Astrocyte (in vitro differentiated cells and primary cell): Measurements from ENCODE around the gene FASN. TPM values are rescaled to one million over a fixed set of nuclear protein-coding genes. Genes with fewer than 3 reads are reported as not detected.

Experiments used
- DNase-seq: peaks from one replicate; pipeline ENCODE4 v3.0.0-alpha.2; 2010; ENCODE audit warnings: low read depth
- FAIRE-seq: peaks from 2 replicates; lab custom pipeline; 2011; peaks lifted over from hg19 to GRCh38; lab: Jason Lieb, UNC
- H2AFZ ChIP-seq: 2 replicates; pipeline ENCODE4 v1.6.0; 2012; ENCODE audit warnings: low read depth, low read length, inconsistent platforms
- H3K27ac ChIP-seq: 2 replicates; pipeline ENCODE4 v1.5.1; 2011; ENCODE audit warnings: low read depth, low read length, inconsistent platforms
- H3K27me3 ChIP-seq: 2 replicates; pipeline ENCODE4 v1.6.0; 2011; ENCODE audit warnings: low read length, inconsistent platforms; ENCODE audit not compliant: insufficient read depth
- H3K36me3 ChIP-seq: 2 replicates; pipeline ENCODE4 v1.5.1; 2011; ENCODE audit warnings: low read length, inconsistent platforms; ENCODE audit not compliant: insufficient read depth
- H3K4me1 ChIP-seq: 2 replicates; pipeline ENCODE4 v1.5.1; 2011; ENCODE audit warnings: low read length, inconsistent platforms; ENCODE audit not compliant: insufficient read depth
- H3K4me2 ChIP-seq: 2 replicates; pipeline ENCODE4 v1.6.0; 2012; ENCODE audit warnings: low read length, inconsistent platforms
- H3K4me3 ChIP-seq: 2 replicates; pipeline ENCODE4 v1.5.1; 2011; ENCODE audit warnings: low read depth, mild to moderate bottlenecking, low read length, inconsistent platforms; ENCODE audit not compliant: insufficient read depth
- H3K79me2 ChIP-seq: 2 replicates; pipeline ENCODE4 v1.6.0; 2012; ENCODE audit warnings: mild to moderate bottlenecking, low read length, inconsistent platforms; ENCODE audit not compliant: insufficient read depth
- H3K9ac ChIP-seq: 2 replicates; pipeline ENCODE4 v1.6.0; 2012; ENCODE audit warnings: mild to moderate bottlenecking, low read length, inconsistent platforms
- H3K9me3 ChIP-seq: 2 replicates; pipeline ENCODE4 v1.5.1; 2012; ENCODE audit warnings: low read depth, mild to moderate bottlenecking, low read length, inconsistent platforms; ENCODE audit not compliant: insufficient read depth
- H4K20me1 ChIP-seq: 2 replicates; pipeline ENCODE4 v1.6.0; 2012; ENCODE audit warnings: low read length, inconsistent platforms; ENCODE audit not compliant: insufficient read depth
- H3K27ac Mint-ChIP-seq: one replicate; pipeline ENCODE4 v1.8.0; 2021; ENCODE audit warnings: mild to moderate bottlenecking, mixed read lengths; ENCODE audit not compliant: unreplicated experiment
- H3K27me3 Mint-ChIP-seq: one replicate; pipeline ENCODE4 v1.8.0; 2021; ENCODE audit warnings: low read depth, mixed read lengths; ENCODE audit not compliant: unreplicated experiment
- H3K36me3 Mint-ChIP-seq: one replicate; pipeline ENCODE4 v1.8.0; 2021; ENCODE audit warnings: low read depth, mixed read lengths; ENCODE audit not compliant: unreplicated experiment
- H3K4me1 Mint-ChIP-seq: one replicate; pipeline ENCODE4 v1.8.0; 2021; ENCODE audit warnings: low read depth, mixed read lengths; ENCODE audit not compliant: unreplicated experiment
- H3K4me3 Mint-ChIP-seq: one replicate; pipeline ENCODE4 v1.8.0; 2021; ENCODE audit warnings: mild to moderate bottlenecking, moderate library complexity, mixed read lengths; ENCODE audit not compliant: unreplicated experiment
- H3K9me3 Mint-ChIP-seq: one replicate; pipeline ENCODE4 v1.8.0; 2021; ENCODE audit warnings: mild to moderate bottlenecking, mixed read lengths; ENCODE audit not compliant: unreplicated experiment
- CTCF ChIP-seq: IDR thresholded peaks from 2 replicates; pipeline ENCODE4 v1.5.1; 2011; ENCODE audit warnings: low read depth, mild to moderate bottlenecking, inconsistent platforms, low read length, moderate library complexity; ENCODE audit not compliant: insufficient read depth
- EZH2 ChIP-seq: IDR thresholded peaks from 2 replicates; pipeline ENCODE4 v1.6.1; 2012; ENCODE audit warnings: mild to moderate bottlenecking, low read length, inconsistent platforms; ENCODE audit not compliant: insufficient read depth
- total RNA-seq: library from RNA; stranded (reverse); gene quantifications from 2 replicates; pipeline ENCODE4 v1.2.1, GENCODE V29; 2021

FASN gene
- total RNA-seq, 1 donor from 2014 or later: 203 TPM

GRCh38 chr17:82054351-82055022, 43.5 kb downstream of the FASN start:
- peaks cover 5% of the 10 kb centered on the region for H3K4me1 Mint-ChIP-seq
- no peak overlapping the region for H3K4me3 Mint-ChIP-seq
- TF ChIP-seq EZH2 (no peak), CTCF (no peak)
- no peak overlapping the region for H3K27ac Mint-ChIP-seq
- H3K27me3 Mint-ChIP-seq: no peaks in the 10 kb centered on the region
- H3K9me3 ChIP-seq: no peaks in the 10 kb centered on the region
- no peaks in the 10 kb centered on the region for H3K27me3 ChIP-seq
- no peak overlapping the region for H3K27ac ChIP-seq
- peaks cover 45% of the 10 kb centered on the region for H4K20me1 ChIP-seq
- no peak for DNase-seq
- H3K9ac ChIP-seq: no peak overlapping the region
- H3K4me1 ChIP-seq: peaks cover 17% of the 10 kb centered on the region
- H3K36me3 ChIP-seq: peaks cover 3% of the 10 kb centered on the region
- H3K4me2 ChIP-seq: no peak overlapping the region
- H3K9me3 Mint-ChIP-seq: no peaks in the 10 kb centered on the region
- H3K36me3 Mint-ChIP-seq: no peaks in the 10 kb centered on the region
- no peak overlapping the region for H2AFZ ChIP-seq
- no peak for FAIRE-seq
- no peak overlapping the region for H3K4me3 ChIP-seq
- H3K79me2 ChIP-seq: peaks cover 43% of the 10 kb centered on the region

GRCh38 chr17:82053556-82054263, 44.3 kb downstream of the FASN start:
- TF ChIP-seq EZH2 (no peak), CTCF (no peak)
- H3K27ac Mint-ChIP-seq: no peak overlapping the region
- peaks cover 43% of the 10 kb centered on the region for H3K79me2 ChIP-seq
- H3K9me3 ChIP-seq: no peaks in the 10 kb centered on the region
- peak overlapping the region; percentile 89 for H3K4me3 Mint-ChIP-seq
- H3K27ac ChIP-seq: no peak overlapping the region
- no peaks in the 10 kb centered on the region for H3K27me3 Mint-ChIP-seq
- no peaks in the 10 kb centered on the region for H3K36me3 Mint-ChIP-seq
- no peak for FAIRE-seq
- no peaks in the 10 kb centered on the region for H3K9me3 Mint-ChIP-seq
- H4K20me1 ChIP-seq: peaks cover 39% of the 10 kb centered on the region
- no peak overlapping the region for H3K9ac ChIP-seq
- peaks cover 5% of the 10 kb centered on the region for H3K4me1 Mint-ChIP-seq
- H3K4me3 ChIP-seq: no peak overlapping the region
- DNase-seq: no peak
- peak overlapping the region; percentile 99 for H3K4me2 ChIP-seq
- H3K27me3 ChIP-seq: no peaks in the 10 kb centered on the region
- no peak overlapping the region for H2AFZ ChIP-seq
- H3K4me1 ChIP-seq: peaks cover 17% of the 10 kb centered on the region
- H3K36me3 ChIP-seq: peaks cover 3% of the 10 kb centered on the region

GRCh38 chr17:82053130-82053529, 44.9 kb downstream of the FASN start:
- no peaks in the 10 kb centered on the region for H3K9me3 Mint-ChIP-seq
- H3K4me3 Mint-ChIP-seq: peak overlapping the region; percentile 89
- peak overlapping the region; percentile 12 for H3K27ac Mint-ChIP-seq
- no peak for TF ChIP-seq CTCF
- TF ChIP-seq EZH2: no peak
- peak overlapping the region; percentile 89 for H3K9ac ChIP-seq
- H3K4me2 ChIP-seq: peak overlapping the region; percentile 99
- FAIRE-seq (no peak), DNase-seq (no peak)
- H3K36me3 Mint-ChIP-seq: no peaks in the 10 kb centered on the region
- peaks cover 5% of the 10 kb centered on the region for H3K4me1 Mint-ChIP-seq
- no peak overlapping the region for H2AFZ ChIP-seq
- H3K79me2 ChIP-seq: peaks cover 43% of the 10 kb centered on the region
- no peaks in the 10 kb centered on the region for H3K27me3 ChIP-seq
- H3K9me3 ChIP-seq: no peaks in the 10 kb centered on the region
- peaks cover 3% of the 10 kb centered on the region for H3K36me3 ChIP-seq
- H3K27me3 Mint-ChIP-seq: no peaks in the 10 kb centered on the region
- peaks cover 17% of the 10 kb centered on the region for H3K4me1 ChIP-seq
- H3K27ac ChIP-seq: no peak overlapping the region
- H4K20me1 ChIP-seq: peaks cover 34% of the 10 kb centered on the region
- peak overlapping the region; percentile 81 for H3K4me3 ChIP-seq
